IMR-90 (cell line): ENCODE data around the gene PCP4. TPM values are rescaled to one million over a fixed set of nuclear protein-coding genes. Genes with fewer than 3 reads are reported as not detected.
"Not testable (repeated sequence)": the region's sequence is repeated elsewhere in the genome, so short reads cannot be mapped to it uniquely, and the experiment has no call there.

Experiments used
- ATAC-seq: fragments of 200-7000 bp; cut with Tn5 transposase; 2 replicates; pipeline ENCODE4 v1.9.1; 2020; ENCODE audit warnings: low read depth, mild to moderate bottlenecking, moderate library complexity
- BruUV-seq: library from RNA; stranded (reverse); fragments of 400-500 nt; replicated peaks from 2 replicates; lab custom pipeline; 2021; lab: Mats Ljungman, UMichigan
- CTCF ChIA-PET: fragments of 300-600 bp; formaldehyde crosslinking; extraction: SDS; loops from one replicate; lab custom pipeline; 2021; ENCODE audit warnings: antibody characterized with exemption; lab: Yijun Ruan, JAX
- POLR2A ChIA-PET: fragments of 300-600 bp; sonication (Branson Sonifier 250); formaldehyde crosslinking; loops from one replicate; lab custom pipeline; 2022; ENCODE audit warnings: antibody characterized with exemption; ENCODE audit not compliant: unreplicated experiment; lab: Charles Lee
- DNase-seq: peaks from one replicate; pipeline ENCODE4 v3.0.0; 2013
- H2AFZ ChIP-seq: replicated peaks from 2 replicates; pipeline ENCODE3; 2013; ENCODE audit warnings: low read length, mild to moderate bottlenecking; ENCODE audit not compliant: poor library complexity
- H2AK5ac ChIP-seq: 2 replicates; pipeline ENCODE4 v1.6.1; 2013; ENCODE audit warnings: low read depth, low read length, inconsistent platforms
- H2AK9ac ChIP-seq: replicated peaks from 2 replicates; pipeline ENCODE3; 2013; ENCODE audit warnings: mild to moderate bottlenecking, low read depth, low read length, moderate library complexity; ENCODE audit not compliant: poor library complexity
- H2BK120ac ChIP-seq: 2 replicates; pipeline ENCODE4 v1.6.1; 2013; ENCODE audit warnings: low read depth, low read length, inconsistent platforms
- H2BK15ac ChIP-seq: 3 replicates; pipeline ENCODE4 v1.6.1; 2013; ENCODE audit warnings: low read depth, low read length, inconsistent platforms
- H2BK20ac ChIP-seq: 2 replicates; pipeline ENCODE4 v1.6.1; 2013; ENCODE audit warnings: low read depth, mild to moderate bottlenecking, inconsistent platforms, low read length, moderate library complexity
- H2BK5ac ChIP-seq: 2 replicates; pipeline ENCODE4 v1.6.1; 2013; ENCODE audit warnings: mild to moderate bottlenecking, low read depth, low read length, inconsistent platforms; ENCODE audit not compliant: poor library complexity, severe bottlenecking
- H3K14ac ChIP-seq: replicated peaks from 2 replicates; pipeline ENCODE4 v1.6.1; 2013; ENCODE audit warnings: low read depth, low read length, inconsistent platforms
- H3K18ac ChIP-seq: 2 replicates; pipeline ENCODE4 v1.6.1; 2013; ENCODE audit warnings: low read depth, low read length, control low read depth
- H3K23ac ChIP-seq: 2 replicates; pipeline ENCODE4 v1.6.1; 2013; ENCODE audit warnings: low read depth, low read length, inconsistent platforms
- H3K27ac ChIP-seq: 2 replicates; pipeline ENCODE4 v1.5.1; 2013; ENCODE audit warnings: mild to moderate bottlenecking, control low read depth, low read length; ENCODE audit not compliant: insufficient read depth
- H3K27me3 ChIP-seq: 2 replicates; pipeline ENCODE4 v1.6.1; 2013; ENCODE audit warnings: low read length; ENCODE audit not compliant: control insufficient read depth, insufficient read depth
- H3K36me3 ChIP-seq: 2 replicates; pipeline ENCODE4 v1.6.1; 2013; ENCODE audit warnings: low read length, mixed read lengths; ENCODE audit not compliant: control insufficient read depth, insufficient read depth
- H3K4ac ChIP-seq: 2 replicates; pipeline ENCODE4 v1.6.1; 2013; ENCODE audit warnings: low read depth, low read length, inconsistent platforms
- H3K4me1 ChIP-seq: 2 replicates; pipeline ENCODE4 v1.6.1; 2013; ENCODE audit warnings: low read length, mixed read lengths; ENCODE audit not compliant: control insufficient read depth, insufficient read depth
- H3K4me2 ChIP-seq: 2 replicates; pipeline ENCODE4 v1.6.1; 2013; ENCODE audit warnings: low read depth, mild to moderate bottlenecking, control low read depth, low read length, moderate library complexity
- H3K4me3 ChIP-seq: 2 replicates; pipeline ENCODE4 v1.5.1; 2013; ENCODE audit warnings: low read depth, mild to moderate bottlenecking, control low read depth, low read length, moderate library complexity; ENCODE audit not compliant: insufficient read depth
- H3K56ac ChIP-seq: 2 replicates; pipeline ENCODE4 v1.6.1; 2013; ENCODE audit warnings: low read length, inconsistent platforms; ENCODE audit not compliant: insufficient read depth; ENCODE audit errors: extremely low read depth
- H3K79me1 ChIP-seq, 2 experiments: 2 replicates each; pipeline ENCODE4 v1.6.1; 2013; ENCODE audit warnings: low read length in 2 of 2, inconsistent platforms in 1 of 2, low read depth in 1 of 2
- H3K9ac ChIP-seq: 2 replicates; pipeline ENCODE4 v1.6.1; 2013; ENCODE audit warnings: low read depth, low read length, control low read depth
- H3K9me1 ChIP-seq: 2 replicates; pipeline ENCODE4 v1.6.1; 2013; ENCODE audit warnings: low read length, inconsistent platforms; ENCODE audit not compliant: insufficient read depth
- H3K9me3 ChIP-seq: 2 replicates; pipeline ENCODE4 v1.6.1; 2013; ENCODE audit warnings: low read length; ENCODE audit not compliant: control insufficient read depth, insufficient read depth
- H4K20me1 ChIP-seq: 2 replicates; pipeline ENCODE4 v1.6.1; 2013; ENCODE audit warnings: low read length, inconsistent platforms; ENCODE audit not compliant: insufficient read depth
- H4K5ac ChIP-seq: 2 replicates; pipeline ENCODE4 v1.6.1; 2013; ENCODE audit warnings: mild to moderate bottlenecking, low read depth, low read length, control low read depth
- H4K8ac ChIP-seq, 2 experiments: 2 replicates each; pipeline ENCODE4 v1.6.1; 2013; ENCODE audit warnings: low read depth in 2 of 2, low read length in 2 of 2, control low read depth in 1 of 2, inconsistent platforms in 1 of 2
- H4K91ac ChIP-seq: 2 replicates; pipeline ENCODE4 v1.6.1; 2013; ENCODE audit warnings: low read depth, low read length, inconsistent platforms; ENCODE audit not compliant: insufficient read depth
- WGBS, 2 experiments: methylation state at CpG; one replicate each; pipeline versions ENCODE4 v1.1.5 to v1.1.7; 2013; ENCODE audit warnings: missing lambda C conversion rate in 2 of 2; ENCODE audit not compliant: insufficient read length in 1 of 2; ENCODE audit errors: extremely low coverage in 2 of 2; 5-methylcytosine and 5-hydroxymethylcytosine counted together
- dilution Hi-C: fragments of 300-500 bp; cut with HindIII; formaldehyde crosslinking; loops from one replicate; pipeline ENCODE4 v1.14.3; 2018; ENCODE audit warnings: low sequenced_read_pairs; ENCODE audit not compliant: unreplicated experiment
- in situ Hi-C: fragments of 300-500 bp; cut with MboI; formaldehyde crosslinking; loops from 3 replicates; pipeline ENCODE4 v1.14.3; 2019; ENCODE audit warnings: low sequenced_read_pairs, inconsistent platforms, mixed read lengths
- intact Hi-C: fragments of 100-400 bp; cut with micrococcal nuclease; formaldehyde crosslinking; loops from 2 replicates; pipeline ENCODE4 v1.10.0; 2022
- polyA plus RNA-seq, 3 experiments: library from polyadenylated mRNA; depleted of rRNA; stranded (reverse); fragments of >200 nt; gene quantifications; 2 replicates each; pipeline ENCODE4 v1.2.3, GENCODE V29; 2012; ENCODE audit warnings: low replicate concordance in 1 of 3
- total RNA-seq: library from RNA; depleted of rRNA; stranded (reverse); fragments of >200 nt; gene quantifications from 2 replicates; pipeline ENCODE4 v1.2.3, GENCODE V29; 2012

The PCP4 gene
- total and polyA plus RNA-seq, 2 of the 4 experiments (the other 2 are of a cell fraction): not detected

DNA sequence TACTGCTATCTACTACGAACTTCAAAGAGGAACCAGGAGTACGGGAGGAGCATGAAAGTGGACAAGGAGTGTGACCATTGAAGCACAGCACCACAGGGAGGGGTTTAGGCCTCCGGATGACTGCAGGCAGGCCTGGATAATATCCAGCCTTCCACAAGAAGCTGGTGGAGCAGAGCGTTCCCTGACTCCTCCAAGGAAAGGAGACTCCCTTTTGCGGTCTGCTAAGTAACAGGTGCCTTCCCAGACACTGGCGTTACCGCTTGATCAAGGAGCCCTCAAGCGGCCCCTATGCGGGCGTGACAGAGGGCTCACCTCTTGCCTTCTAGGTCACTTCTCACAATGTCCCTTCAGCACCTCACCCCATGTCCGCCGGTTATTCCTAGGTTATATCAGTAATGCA is 24.6 kb downstream of the PCP4 start:
- dilution Hi-C loops: not testable (repeated sequence)

More for the DNA sequence above, 24.6 kb downstream of the PCP4 start:
- H2BK15ac ChIP-seq, H3K4me2 ChIP-seq, H2AK5ac ChIP-seq, H2BK20ac ChIP-seq, DNase-seq, H3K9ac ChIP-seq, H2AFZ ChIP-seq, H2BK5ac ChIP-seq, H3K27me3 ChIP-seq, H4K8ac ChIP-seq, H3K23ac ChIP-seq, BruUV-seq, H4K91ac ChIP-seq, ATAC-seq, H3K27ac ChIP-seq, CTCF ChIA-PET, H3K4me1 ChIP-seq, H4K20me1 ChIP-seq, H3K9me1 ChIP-seq, H3K56ac ChIP-seq, H3K79me1 ChIP-seq, H4K5ac ChIP-seq, H2BK120ac ChIP-seq, POLR2A ChIA-PET, intact Hi-C loops, H3K14ac ChIP-seq, H3K18ac ChIP-seq, H3K4me3 ChIP-seq, in situ Hi-C loops, H2AK9ac ChIP-seq, H3K4ac ChIP-seq, H3K36me3 ChIP-seq: not testable (repeated sequence)
- WGBS, 2 experiments: no CpG with 5 or more reads among the region's 12 CpGs
- peaks cover 31% of the 10 kb centered on the region for H3K9me3 ChIP-seq
